GM19043 (cell line): ENCODE measurements around the gene DCP1B.

Source experiments
- ATAC-seq: cut with Tn5 transposase; IDR thresholded peaks from one replicate; pipeline ENCODE4 v1.9.1; 2021; ENCODE audit warnings: low read depth; ENCODE audit not compliant: unreplicated experiment

Gene DCP1B

GRCh38 chr12:1924996-1925683 is 79.1 kb downstream of the DCP1B start:
- ATAC-seq, result no peak

- ATAC-seq, result no peak
These were observed 81.3 kb downstream of the DCP1B start for GRCh38 chr12:1922985-1923384.

- ATAC-seq, result no peak
These were observed 82.1 kb downstream of the DCP1B start for GRCh38 chr12:1922075-1922709.

- no peak for ATAC-seq
These were observed 83.3 kb downstream of the DCP1B start for GRCh38 chr12:1920971-1921370.

GRCh38 chr12:1920436-1920835 is 83.8 kb downstream of the DCP1B start:
- ATAC-seq, result no peak

GRCh38 chr12:1919763-1920162 is 84.5 kb downstream of the DCP1B start:
- ATAC-seq, result no peak

GRCh38 chr12:1919284-1919683 is 85.0 kb downstream of the DCP1B start:
- ATAC-seq, result no peak

- no peak for ATAC-seq
These were observed 85.4 kb downstream of the DCP1B start for GRCh38 chr12:1918884-1919236.

- no peak for ATAC-seq
These were observed 86.0 kb downstream of the DCP1B start, which contains the start of gene CACNA2D4 for GRCh38 chr12:1918081-1918883. Gene CACNA2D4 (minus strand): TSS chr12:1918652. CDS start chr12:1918473, 179 bp downstream.

- ATAC-seq, result no peak
These were observed 86.8 kb downstream of the DCP1B start for GRCh38 chr12:1917172-1918070.

- ATAC-seq, result no peak
These were observed 87.7 kb downstream of the DCP1B start for GRCh38 chr12:1916371-1917171.

- no peak for ATAC-seq
These were observed 88.9 kb downstream of the DCP1B start for GRCh38 chr12:1915082-1915968.

GRCh38 chr12:1914114-1914911 is 89.9 kb downstream of the DCP1B start:
- no peak for ATAC-seq

- no peak for ATAC-seq
These were observed 90.7 kb downstream of the DCP1B start for GRCh38 chr12:1913377-1914113.

- no peak for ATAC-seq
These were observed 91.5 kb downstream of the DCP1B start for GRCh38 chr12:1912580-1913376.
